Ishikawa (cell line): ENCODE data around the gene MESD.

Experiments
- CEBPB ChIP-seq: IDR thresholded peaks from 2 replicates; pipeline ENCODE4 v1.6.1; 2012
- CREB1 ChIP-seq: IDR thresholded peaks from 2 replicates; pipeline ENCODE4 v1.6.1; 2012; ENCODE audit warnings: low read depth
- EP300 ChIP-seq: IDR thresholded peaks from 2 replicates; pipeline ENCODE4 v1.6.1; 2012; ENCODE audit warnings: borderline replicate concordance
- FOXM1 ChIP-seq: IDR thresholded peaks from 2 replicates; pipeline ENCODE4 v1.6.1; 2012; ENCODE audit warnings: low read depth, borderline replicate concordance
- MAX ChIP-seq: IDR thresholded peaks from 2 replicates; pipeline ENCODE4 v1.6.1; 2012
- RAD21 ChIP-seq: IDR thresholded peaks from 2 replicates; pipeline ENCODE4 v1.6.1; 2012; ENCODE audit warnings: low read depth
- REST ChIP-seq: IDR thresholded peaks from 2 replicates; pipeline ENCODE4 v1.6.1; 2012; ENCODE audit warnings: low read depth, mild to moderate bottlenecking
- TAF1 ChIP-seq: IDR thresholded peaks from 2 replicates; pipeline ENCODE4 v1.6.1; 2012; ENCODE audit warnings: low read depth, mild to moderate bottlenecking
- TCF12 ChIP-seq: IDR thresholded peaks from 2 replicates; pipeline ENCODE4 v1.6.1; 2012; ENCODE audit warnings: low read depth
- TEAD4 ChIP-seq: IDR thresholded peaks from 2 replicates; pipeline ENCODE4 v1.6.1; 2012
- USF1 ChIP-seq: IDR thresholded peaks from 2 replicates; pipeline ENCODE4 v1.6.1; 2012
- YY1 ChIP-seq: IDR thresholded peaks from 2 replicates; pipeline ENCODE4 v1.6.1; 2012; ENCODE audit warnings: low read depth

- TF ChIP-seq EP300 (no peak), FOXM1 (no peak), CREB1 (no peak), TEAD4 (no peak), RAD21 (no peak), CEBPB (no peak), REST (no peak), USF1 (no peak), MAX (no peak), YY1 (no peak), TCF12 (no peak), TAF1 (no peak)
Measured at GRCh38 chr15:80911821-80912220, 77.8 kb downstream of the MESD start.
